HCEC 1CT (cell line): ENCODE results near the gene CARD14.
"Not testable (repeated sequence)": the region's sequence is repeated elsewhere in the genome, so short reads cannot be mapped to it uniquely, and the experiment has no call there.

ENCODE experiments used
- DNase-seq: peaks from one replicate; pipeline ENCODE4 v3.0.0-alpha.2; 2017

Gene CARD14

DNA sequence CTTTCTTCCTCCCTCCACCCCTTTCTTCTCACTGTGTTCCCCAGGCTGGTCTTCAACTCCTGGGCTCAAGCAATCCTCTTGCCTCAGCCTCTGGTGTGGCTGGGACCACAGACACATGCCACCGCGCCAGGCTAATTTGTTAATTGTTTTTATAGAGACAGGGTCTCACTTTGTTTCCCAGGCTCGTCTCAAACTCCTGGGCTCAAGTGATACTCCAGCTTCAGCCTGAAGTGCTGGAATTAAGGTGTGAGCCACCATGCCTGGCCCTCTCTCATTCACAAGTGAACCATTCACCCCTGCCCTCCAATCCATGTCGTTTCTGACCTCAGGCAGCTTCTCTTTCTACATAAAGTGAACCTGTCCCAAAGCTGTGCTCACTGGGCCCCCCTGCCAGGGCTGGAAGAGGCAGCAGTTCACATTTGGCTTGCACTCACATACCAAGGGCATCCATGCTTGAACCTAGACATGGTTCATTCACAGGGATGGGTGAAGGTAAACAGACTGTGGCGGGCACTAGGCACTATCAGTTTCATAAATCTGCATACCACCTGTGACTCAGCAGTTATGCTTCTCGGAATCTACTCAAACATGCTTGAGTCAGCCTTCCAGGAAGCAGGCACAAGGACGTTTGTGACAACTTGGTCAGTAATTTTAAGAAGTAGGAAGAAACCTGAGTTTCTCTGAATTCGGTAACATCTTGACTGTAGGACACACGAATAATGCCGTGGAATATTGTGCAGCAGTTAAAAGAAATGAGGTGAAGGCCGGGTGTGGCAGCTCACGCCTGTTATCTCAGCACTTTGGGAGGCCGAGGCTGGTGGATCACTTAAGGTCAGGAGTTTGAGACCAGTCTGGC is 84.8 kb downstream of the CARD14 start:
- DNase-seq, result peak; percentile 87

DNA sequence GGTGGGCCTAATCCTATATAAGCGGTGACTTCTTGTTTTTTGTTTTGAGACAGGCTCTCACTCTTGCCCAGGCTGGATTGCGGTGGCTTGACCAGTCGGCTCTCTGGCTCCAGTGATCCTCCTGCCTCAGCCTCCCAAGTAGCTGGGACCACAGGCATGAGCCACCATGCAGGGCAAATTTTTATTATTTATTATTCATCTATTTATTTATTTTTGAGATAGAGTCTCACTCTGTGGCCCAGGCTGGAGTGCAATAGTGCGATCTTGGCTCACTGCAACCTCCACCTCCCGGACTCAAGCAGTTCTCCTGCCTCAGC is 86.2 kb downstream of the CARD14 start:
- DNase-seq, result no peak

DNA sequence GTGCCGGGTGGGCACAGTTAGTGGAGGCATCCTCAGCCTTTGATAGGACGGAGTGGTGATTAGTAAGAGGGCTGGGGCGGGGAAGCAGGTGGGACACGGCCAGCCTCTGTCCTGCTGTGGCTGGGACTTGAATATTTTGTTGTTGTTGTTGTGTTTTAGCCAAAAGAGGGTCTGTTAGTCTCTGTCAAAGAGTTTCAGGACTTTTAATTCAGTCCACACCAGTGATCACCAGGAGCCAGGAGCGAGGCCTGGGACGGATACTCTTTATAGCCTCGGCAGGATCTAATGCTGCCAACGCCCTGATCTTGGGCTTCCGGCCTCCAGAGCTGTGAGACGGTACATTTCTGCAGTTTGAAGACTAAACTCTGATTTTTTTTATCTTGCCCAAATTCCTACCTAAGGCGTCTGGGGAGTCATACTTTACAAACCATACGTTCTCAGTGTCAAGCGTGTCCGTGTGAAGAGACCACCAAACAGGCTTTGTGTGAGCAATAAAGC is 87.9 kb downstream of the CARD14 start:
- no peak for DNase-seq

DNA sequence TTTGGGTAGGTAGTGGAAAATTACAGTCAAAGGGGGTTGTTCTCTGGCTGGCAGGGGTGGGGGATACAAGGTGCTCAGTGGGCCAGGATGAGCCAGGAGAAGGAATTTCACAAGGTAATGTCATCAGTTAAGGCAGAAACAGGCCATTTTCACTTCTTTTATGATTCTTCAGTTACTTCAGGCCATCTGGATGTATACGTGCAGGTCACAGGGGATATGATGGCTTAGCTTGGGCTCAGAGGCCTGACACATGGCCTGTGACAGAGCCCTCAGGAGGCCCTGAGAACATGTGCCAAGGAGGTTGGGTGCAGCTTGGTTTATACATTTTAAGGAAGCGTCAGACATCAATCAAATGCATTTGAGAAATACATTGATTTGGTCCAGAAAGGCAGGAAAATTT is 88.5 kb downstream of the CARD14 start:
- DNase-seq, result not testable (repeated sequence)
